IPS-15b (cell line): ENCODE measurements around the gene MAP3K13.
"Not testable (repeated sequence)": the region's sequence is repeated elsewhere in the genome, so short reads cannot be mapped to it uniquely, and the experiment has no call there.

ENCODE experiments used
- H3K27me3 ChIP-seq: one replicate; pipeline ENCODE4 v1.6.1; 2013; ENCODE audit warnings: low read length; ENCODE audit not compliant: control insufficient read depth, insufficient read depth
- H3K36me3 ChIP-seq: one replicate; pipeline ENCODE4 v1.6.1; 2013; ENCODE audit warnings: low read length; ENCODE audit not compliant: control insufficient read depth, insufficient read depth
- H3K4me1 ChIP-seq: one replicate; pipeline ENCODE4 v1.6.1; 2013; ENCODE audit warnings: mild to moderate bottlenecking, low read length; ENCODE audit not compliant: control insufficient read depth, insufficient read depth
- H3K4me3 ChIP-seq: one replicate; pipeline ENCODE4 v1.5.1; 2013; ENCODE audit warnings: low read depth, low read length
- H3K9ac ChIP-seq: one replicate; pipeline ENCODE4 v1.6.1; 2013; ENCODE audit warnings: low read depth, mild to moderate bottlenecking, low read length
- H3K9me3 ChIP-seq: one replicate; pipeline ENCODE4 v1.6.1; 2013; ENCODE audit warnings: mild to moderate bottlenecking, low read length; ENCODE audit not compliant: control insufficient read depth, insufficient read depth

Gene MAP3K13

GRCh38 chr3:185469542-185469941, 106.6 kb downstream of the MAP3K13 start:
- Histone ChIP-seq H3K9ac (no peak overlapping the region), H3K36me3 (no peaks in the 10 kb centered on the region), H3K27me3 (no peaks in the 10 kb centered on the region), H3K4me3 (no peak overlapping the region), H3K4me1 (peaks cover 7% of the 10 kb centered on the region), H3K9me3 (no peaks in the 10 kb centered on the region)

- no peaks in the 10 kb centered on the region for H3K36me3 ChIP-seq
- peaks cover 7% of the 10 kb centered on the region for H3K4me1 ChIP-seq
- H3K9ac ChIP-seq: no peak overlapping the region
Observed at GRCh38 chr3:185470323-185470722, 107.4 kb downstream of the MAP3K13 start.

DNA sequence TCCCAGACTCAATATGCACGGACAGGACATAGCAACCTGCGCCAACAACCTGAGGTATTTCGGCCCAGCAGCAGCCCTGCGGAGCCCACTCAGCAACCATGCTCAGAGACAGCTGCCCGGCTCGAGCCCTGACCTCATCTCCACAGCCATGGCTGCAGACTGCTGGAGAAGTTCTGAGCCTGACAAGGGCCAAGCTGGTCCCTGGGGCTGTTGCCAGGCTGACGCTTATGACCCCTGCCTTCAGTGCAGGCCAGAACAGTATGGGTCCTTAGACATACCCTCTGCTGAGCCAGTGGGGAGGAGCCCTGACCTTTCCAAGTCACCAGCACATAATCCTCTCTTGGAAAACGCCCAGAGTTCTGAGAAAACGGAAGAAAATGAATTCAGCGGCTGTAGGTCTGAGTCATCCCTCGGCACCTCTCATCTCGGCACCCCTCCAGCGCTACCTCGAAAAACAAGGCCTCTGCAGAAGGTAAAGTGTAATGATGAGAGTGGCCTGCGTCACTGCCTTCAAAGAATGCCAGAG, 110.4 kb downstream of the MAP3K13 start:
- H3K36me3 ChIP-seq: no peaks in the 10 kb centered on the region

More at GRCh38 chr3:185470323-185470722, 107.4 kb downstream of the MAP3K13 start:
- no peaks in the 10 kb centered on the region for H3K27me3 ChIP-seq
- peak overlapping the region; percentile 19 for H3K4me3 ChIP-seq
- H3K9me3 ChIP-seq: no peaks in the 10 kb centered on the region

DNA sequence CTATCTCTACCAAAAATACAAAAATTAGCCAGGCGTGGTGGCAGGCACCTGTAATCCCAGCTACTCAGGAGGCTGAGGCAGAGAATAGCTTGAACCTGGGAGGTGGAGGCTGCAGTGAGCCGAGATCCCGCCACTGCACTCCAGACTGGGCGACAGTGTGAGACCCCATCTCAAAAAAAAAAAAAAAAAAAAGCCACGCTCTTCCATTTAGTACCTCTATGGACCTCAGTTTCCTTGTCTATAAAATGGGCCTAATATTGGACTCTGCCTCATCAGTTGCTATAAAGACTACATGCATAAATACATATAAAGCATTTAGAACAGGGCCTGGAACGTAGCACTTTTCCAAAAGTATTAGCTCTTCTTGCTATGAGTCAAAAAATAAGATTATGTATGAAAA, 112.0 kb downstream of the MAP3K13 start:
- not testable (repeated sequence) for H3K9ac ChIP-seq, H3K36me3 ChIP-seq, H3K4me3 ChIP-seq, H3K4me1 ChIP-seq, H3K27me3 ChIP-seq, H3K9me3 ChIP-seq

More for the DNA sequence above, 110.4 kb downstream of the MAP3K13 start:
- Histone ChIP-seq H3K9me3 (no peaks in the 10 kb centered on the region), H3K27me3 (no peaks in the 10 kb centered on the region), H3K4me3 (no peak overlapping the region), H3K9ac (no peak overlapping the region), H3K4me1 (peaks cover 7% of the 10 kb centered on the region)

GRCh38 chr3:185477316-185477715, 114.4 kb downstream of the MAP3K13 start:
- Histone ChIP-seq H3K9me3 (no peaks in the 10 kb centered on the region), H3K4me1 (no peaks in the 10 kb centered on the region), H3K4me3 (no peak overlapping the region), H3K27me3 (no peaks in the 10 kb centered on the region), H3K9ac (no peak overlapping the region), H3K36me3 (no peaks in the 10 kb centered on the region)

GRCh38 chr3:185479373-185479945, 116.5 kb downstream of the MAP3K13 start:
- no peak overlapping the region for H3K9ac ChIP-seq
- H3K4me1 ChIP-seq: no peaks in the 10 kb centered on the region
- H3K4me3 ChIP-seq: no peak overlapping the region
- no peaks in the 10 kb centered on the region for H3K27me3 ChIP-seq
- peaks cover 3% of the 10 kb centered on the region for H3K36me3 ChIP-seq
- H3K9me3 ChIP-seq: no peaks in the 10 kb centered on the region

GRCh38 chr3:185484296-185484695, 121.4 kb downstream of the MAP3K13 start:
- no peak overlapping the region for H3K9ac ChIP-seq
- H3K36me3 ChIP-seq: peaks cover 7% of the 10 kb centered on the region
- H3K27me3 ChIP-seq: no peaks in the 10 kb centered on the region
- H3K9me3 ChIP-seq: no peaks in the 10 kb centered on the region
- no peak overlapping the region for H3K4me3 ChIP-seq
- no peaks in the 10 kb centered on the region for H3K4me1 ChIP-seq

GRCh38 chr3:185486394-185486793, 123.5 kb downstream of the MAP3K13 start:
- no peaks in the 10 kb centered on the region for H3K27me3 ChIP-seq
- no peak overlapping the region for H3K9ac ChIP-seq
- no peaks in the 10 kb centered on the region for H3K9me3 ChIP-seq
- H3K4me1 ChIP-seq: no peaks in the 10 kb centered on the region
- peaks cover 11% of the 10 kb centered on the region for H3K36me3 ChIP-seq
- no peak overlapping the region for H3K4me3 ChIP-seq

DNA sequence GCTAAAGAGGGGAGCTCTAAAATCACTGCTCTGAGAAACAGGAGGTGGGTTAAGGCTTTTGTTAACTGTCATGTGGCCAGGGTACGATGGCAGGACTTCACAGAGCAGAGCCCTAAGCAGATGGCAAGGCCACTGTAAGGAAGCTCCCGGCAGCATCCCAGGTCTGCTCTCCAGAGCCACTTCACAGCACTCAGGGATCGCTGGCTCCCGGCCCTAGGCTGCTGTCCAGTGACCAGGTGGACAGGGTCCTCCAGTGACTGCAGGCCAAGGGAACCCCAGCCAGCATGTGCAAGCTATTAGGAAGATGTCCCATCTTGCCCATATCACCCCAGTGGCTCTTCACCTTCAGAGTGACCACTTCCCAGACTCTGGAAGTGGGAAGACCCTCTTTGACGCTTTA, 125.5 kb downstream of the MAP3K13 start:
- H3K9me3 ChIP-seq: no peaks in the 10 kb centered on the region
- H3K36me3 ChIP-seq: peaks cover 8% of the 10 kb centered on the region
- H3K9ac ChIP-seq: no peak overlapping the region
- no peaks in the 10 kb centered on the region for H3K4me1 ChIP-seq
- H3K27me3 ChIP-seq: no peaks in the 10 kb centered on the region
- no peak overlapping the region for H3K4me3 ChIP-seq

GRCh38 chr3:185489462-185489861, 126.5 kb downstream of the MAP3K13 start:
- Histone ChIP-seq H3K4me1 (no peaks in the 10 kb centered on the region), H3K27me3 (no peaks in the 10 kb centered on the region), H3K9ac (no peak overlapping the region), H3K36me3 (peaks cover 13% of the 10 kb centered on the region), H3K9me3 (no peaks in the 10 kb centered on the region), H3K4me3 (no peak overlapping the region)

DNA sequence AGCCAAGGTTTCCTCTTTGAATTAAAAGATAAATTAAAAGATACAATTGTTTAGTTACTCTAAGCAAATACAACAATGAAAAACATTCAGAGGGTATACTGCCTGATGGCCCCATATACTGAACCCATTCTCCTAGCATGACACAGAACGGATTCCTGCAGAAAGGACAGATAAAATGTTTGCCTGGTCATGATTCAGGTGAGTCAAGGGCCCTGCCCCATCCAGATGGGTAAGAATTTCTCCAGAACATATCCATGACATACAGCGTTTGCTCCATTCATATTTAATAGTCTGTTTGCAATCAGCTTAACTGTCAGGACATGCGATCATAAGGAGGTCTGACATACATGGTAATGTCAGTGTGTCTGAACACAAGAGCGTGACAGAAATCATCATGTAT, 127.3 kb downstream of the MAP3K13 start:
- H3K4me1 ChIP-seq: no peaks in the 10 kb centered on the region
- no peak overlapping the region for H3K4me3 ChIP-seq
- H3K27me3 ChIP-seq: no peaks in the 10 kb centered on the region
- H3K9me3 ChIP-seq: no peaks in the 10 kb centered on the region
- peaks cover 13% of the 10 kb centered on the region for H3K36me3 ChIP-seq
- no peak overlapping the region for H3K9ac ChIP-seq

- Histone ChIP-seq H3K4me3 (peak within 1 kb of the TSS; percentile 83), H3K4me1 (no peaks in the 10 kb centered on the region), H3K36me3 (peaks cover 4% of the 10 kb centered on the region), H3K27me3 (no peaks in the 10 kb centered on the region), H3K9ac (peak within 1 kb of the TSS; percentile 81), H3K9me3 (no peaks in the 10 kb centered on the region)
Observed at GRCh38 chr3:185498503-185499396, 135.8 kb downstream of the MAP3K13 start, which contains the start of gene TMEM41A. TMEM41A (minus strand) TSS chr3:185499035; CDS start chr3:185498961, 74 bp downstream.
